Suprapubic skin (tissue), 4 donors: Measurements from ENCODE around the gene PFKM.

Experiments
- CTCF ChIP-seq, 2 donors: fragments of 200-600 bp in 1 of 2; fragments of 450-650 bp in 1 of 2; sonication (generic) in 1 of 2; IDR thresholded peaks; one replicate each; pipeline ENCODE4 v1.5.1; 2016 to 2019; ENCODE audit warnings: antibody characterized with exemption in 2 of 2, mild to moderate bottlenecking in 1 of 2, moderate library complexity in 1 of 2
- EP300 ChIP-seq: sonication (generic); formaldehyde crosslinking; IDR thresholded peaks from one replicate; pipeline ENCODE4 v1.6.1; 2017; ENCODE audit warnings: antibody characterized with exemption
- POLR2A ChIP-seq, 2 donors: fragments of 450-650 bp; IDR thresholded peaks; one replicate each; pipeline ENCODE4 v1.6.1; 2017; ENCODE audit warnings: antibody characterized with exemption in 2 of 2, mild to moderate bottlenecking in 2 of 2, moderate library complexity in 2 of 2
- POLR2AphosphoS5 ChIP-seq, 3 donors: sonication (generic); formaldehyde crosslinking; IDR thresholded peaks; one replicate each; pipeline ENCODE4 v1.6.1; 2017; ENCODE audit warnings: antibody characterized with exemption in 3 of 3

- TF ChIP-seq EP300 (no peak), CTCF (IDR thresholded peaks at IDR 0.05) (no peak), POLR2AphosphoS5 (IDR thresholded peaks at IDR 0.05) (no peak), POLR2A (IDR thresholded peaks at IDR 0.05) (no peak)
Observed at GRCh38 chr12:48128800-48129199, 9.6 kb downstream of the PFKM start.
